Measurements from ENCODE around the gene BPIFA1. TPM values are rescaled to one million over a fixed set of nuclear protein-coding genes. Genes with fewer than 3 reads are reported as not detected.

Gene BPIFA1
- total RNA-seq, 4 donors from 2014 or later, result not detected

DNA sequence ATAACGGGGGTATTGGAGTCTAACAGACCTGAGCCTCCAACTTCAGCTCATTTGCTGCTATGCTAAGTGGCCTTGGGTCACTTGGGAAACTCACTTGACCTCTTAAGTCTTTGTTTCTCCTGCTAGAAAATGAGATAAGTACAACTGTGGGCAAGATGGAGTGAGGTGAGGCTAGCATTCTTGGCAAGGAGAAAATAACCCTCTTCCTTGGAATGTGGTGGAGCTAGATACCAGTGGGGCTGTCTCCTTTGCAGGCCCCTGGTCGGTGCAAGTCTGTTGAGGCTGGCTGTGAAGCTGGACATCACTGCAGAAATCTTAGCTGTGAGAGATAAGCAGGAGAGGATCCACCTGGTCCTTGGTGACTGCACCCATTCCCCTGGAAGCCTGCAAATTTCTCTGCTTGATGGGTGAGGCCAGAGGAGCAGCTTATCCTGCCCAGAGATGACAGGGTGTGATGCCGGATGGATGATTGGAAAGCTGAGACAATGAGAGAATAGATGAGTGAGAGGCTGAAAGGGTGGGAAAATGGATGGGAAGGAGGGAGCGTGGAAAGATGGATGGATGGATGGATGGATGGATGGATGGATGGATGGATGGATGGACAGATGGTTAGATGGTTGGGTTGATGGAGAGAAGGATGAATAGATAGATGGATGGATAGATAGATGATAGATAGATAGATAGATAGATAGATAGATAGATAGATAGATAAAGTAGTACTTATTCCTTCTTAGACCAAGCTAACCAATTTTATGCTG is 4.4 kb downstream of the BPIFA1 start:
- H3K4me3 ChIP-seq, result no peak overlapping the region
- no peaks in the 10 kb centered on the region for H3K36me3 ChIP-seq
- no peaks in the 10 kb centered on the region for H3K9me3 ChIP-seq
- peaks cover 0 to 29% (median 0%) of the 10 kb centered on the region in 4 donors for H3K27me3 ChIP-seq
- TF ChIP-seq EP300 (IDR thresholded peaks at IDR 0.05) (no peak), CTCF (IDR thresholded peaks at IDR 0.05) (no peak), POLR2A (IDR thresholded peaks at IDR 0.05; ENCODE audit: low read depth) (no peak), POLR2AphosphoS5 (IDR thresholded peaks at IDR 0.05) (no peak)
- no peaks in the 10 kb centered on the region for H3K4me1 ChIP-seq
- 65% methylated on average over 4 of the region's 4 CpGs for WGBS
- DNase-seq (ENCODE audit: extremely low spot score), result no peak
- intact Hi-C loops (cut with DNase I), result no loop called here
- H3K27ac ChIP-seq (replicated peaks in 1 of 4), result no peak overlapping the region

GRCh38 chr20:33240923-33241322 is 5.1 kb downstream of the BPIFA1 start:
- Histone ChIP-seq H3K9me3 (no peaks in the 10 kb centered on the region), H3K4me1 (no peaks in the 10 kb centered on the region), H3K27ac (replicated peaks in 1 of 4) (no peak overlapping the region), H3K4me3 (no peak overlapping the region), H3K27me3 (peaks cover 0 to 21% (median 0%) of the 10 kb centered on the region in 4 donors), H3K36me3 (no peaks in the 10 kb centered on the region)
- WGBS, result 65% methylated on average over 5 of the region's 5 CpGs
- TF ChIP-seq CTCF (IDR thresholded peaks at IDR 0.05), result no peak
- no peak for TF ChIP-seq EP300 (IDR thresholded peaks at IDR 0.05)
- TF ChIP-seq POLR2A (IDR thresholded peaks at IDR 0.05; ENCODE audit: low read depth), result no peak
- no peak for TF ChIP-seq POLR2AphosphoS5 (IDR thresholded peaks at IDR 0.05)
- DNase-seq (ENCODE audit: extremely low spot score), result no peak
- intact Hi-C loops (cut with DNase I), result no loop called here

DNA sequence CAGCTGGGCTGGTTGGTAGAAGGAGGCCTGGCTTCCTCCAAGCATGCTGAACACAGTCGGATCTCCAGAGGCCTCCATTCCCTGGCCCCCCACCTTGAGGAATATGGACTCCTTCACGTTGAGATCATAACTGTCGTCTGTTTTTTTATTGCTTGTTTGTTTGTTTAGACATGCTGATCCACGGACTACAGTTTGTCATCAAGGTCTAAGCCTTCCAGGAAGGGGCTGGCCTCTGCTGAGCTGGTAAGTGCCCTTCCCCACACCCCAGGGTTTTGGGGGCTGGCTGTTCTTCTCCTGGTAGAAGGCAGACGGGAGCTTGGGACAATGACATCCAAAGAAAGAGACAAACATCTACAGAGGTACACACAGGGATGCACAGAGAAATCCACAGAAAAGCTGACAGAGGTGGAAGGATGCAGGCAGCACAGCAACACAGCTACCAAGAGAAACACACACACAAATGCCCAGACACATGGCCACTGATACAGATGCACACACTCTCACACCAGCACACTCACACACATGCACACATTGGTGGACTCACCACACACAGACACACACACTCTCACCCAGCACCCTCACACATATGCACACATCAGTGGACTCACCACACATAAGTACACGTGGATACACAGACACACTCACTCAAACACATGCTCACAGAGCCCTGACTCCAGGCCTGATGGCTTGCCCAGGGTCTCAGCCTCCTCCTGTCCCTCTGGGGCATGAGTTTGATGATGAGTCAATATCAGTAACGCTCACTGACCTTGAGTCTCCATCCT is 6.7 kb downstream of the BPIFA1 start:
- H3K9me3 ChIP-seq, result no peaks in the 10 kb centered on the region
- H3K36me3 ChIP-seq, result no peaks in the 10 kb centered on the region
- intact Hi-C loops (cut with DNase I), result no loop called here
- H3K4me1 ChIP-seq, result no peaks in the 10 kb centered on the region
- 68% methylated on average over 7 of the region's 7 CpGs for WGBS
- H3K27me3 ChIP-seq, result peaks cover 0 to 13% (median 0%) of the 10 kb centered on the region in 4 donors
- DNase-seq (ENCODE audit: extremely low spot score), result no peak
- no peak overlapping the region for H3K4me3 ChIP-seq
- TF ChIP-seq EP300 (IDR thresholded peaks at IDR 0.05), result no peak
- no peak for TF ChIP-seq CTCF (IDR thresholded peaks at IDR 0.05)
- TF ChIP-seq POLR2AphosphoS5 (IDR thresholded peaks at IDR 0.05), result no peak
- TF ChIP-seq POLR2A (IDR thresholded peaks at IDR 0.05; ENCODE audit: low read depth), result no peak
- H3K27ac ChIP-seq (replicated peaks in 1 of 4), result no peak overlapping the region

- WGBS, result 52% methylated on average over 3 of the region's 3 CpGs
- Histone ChIP-seq H3K27ac (replicated peaks in 1 of 4) (no peak overlapping the region), H3K4me3 (no peak overlapping the region), H3K4me1 (no peaks in the 10 kb centered on the region), H3K36me3 (no peaks in the 10 kb centered on the region), H3K9me3 (no peaks in the 10 kb centered on the region), H3K27me3 (no peaks in the 10 kb centered on the region)
- no peak for TF ChIP-seq CTCF (IDR thresholded peaks at IDR 0.05)
- no peak for TF ChIP-seq EP300 (IDR thresholded peaks at IDR 0.05)
- TF ChIP-seq POLR2A (IDR thresholded peaks at IDR 0.05; ENCODE audit: low read depth), result no peak
- no peak for TF ChIP-seq POLR2AphosphoS5 (IDR thresholded peaks at IDR 0.05)
- DNase-seq (ENCODE audit: extremely low spot score), result no peak
- intact Hi-C loops (cut with DNase I), result no loop called here
These were observed 10.3 kb downstream of the BPIFA1 start for GRCh38 chr20:33246077-33246476.
